Activated CD8-positive, alpha-beta memory T cell treated with anti-CD3 and anti-CD28 coated beads for 36 hours (primary cell): Measurements from ENCODE around the gene TTYH3. TPM values are rescaled to one million over a fixed set of nuclear protein-coding genes. Genes with fewer than 3 reads are reported as not detected.

Experiments used
- CTCF ChIA-PET: fragments of 350-600 bp; sonication (Branson Sonifier 250); formaldehyde crosslinking; loops from one replicate; lab custom pipeline; 2021; ENCODE audit warnings: antibody characterized with exemption; lab: Charles Lee
- POLR2A ChIA-PET: fragments of 350-600 bp; sonication (Branson Sonifier 250); formaldehyde crosslinking; loops from one replicate; lab custom pipeline; 2021; ENCODE audit warnings: antibody characterized with exemption; lab: Charles Lee
- total RNA-seq, 2 experiments: library from RNA; stranded (reverse); gene quantifications; one replicate each; pipeline ENCODE4 v1.2.3, GENCODE V29; 2021

The TTYH3 gene
- total RNA-seq, 2 experiments from 2014 or later: 22.9 to 24.3 TPM

DNA sequence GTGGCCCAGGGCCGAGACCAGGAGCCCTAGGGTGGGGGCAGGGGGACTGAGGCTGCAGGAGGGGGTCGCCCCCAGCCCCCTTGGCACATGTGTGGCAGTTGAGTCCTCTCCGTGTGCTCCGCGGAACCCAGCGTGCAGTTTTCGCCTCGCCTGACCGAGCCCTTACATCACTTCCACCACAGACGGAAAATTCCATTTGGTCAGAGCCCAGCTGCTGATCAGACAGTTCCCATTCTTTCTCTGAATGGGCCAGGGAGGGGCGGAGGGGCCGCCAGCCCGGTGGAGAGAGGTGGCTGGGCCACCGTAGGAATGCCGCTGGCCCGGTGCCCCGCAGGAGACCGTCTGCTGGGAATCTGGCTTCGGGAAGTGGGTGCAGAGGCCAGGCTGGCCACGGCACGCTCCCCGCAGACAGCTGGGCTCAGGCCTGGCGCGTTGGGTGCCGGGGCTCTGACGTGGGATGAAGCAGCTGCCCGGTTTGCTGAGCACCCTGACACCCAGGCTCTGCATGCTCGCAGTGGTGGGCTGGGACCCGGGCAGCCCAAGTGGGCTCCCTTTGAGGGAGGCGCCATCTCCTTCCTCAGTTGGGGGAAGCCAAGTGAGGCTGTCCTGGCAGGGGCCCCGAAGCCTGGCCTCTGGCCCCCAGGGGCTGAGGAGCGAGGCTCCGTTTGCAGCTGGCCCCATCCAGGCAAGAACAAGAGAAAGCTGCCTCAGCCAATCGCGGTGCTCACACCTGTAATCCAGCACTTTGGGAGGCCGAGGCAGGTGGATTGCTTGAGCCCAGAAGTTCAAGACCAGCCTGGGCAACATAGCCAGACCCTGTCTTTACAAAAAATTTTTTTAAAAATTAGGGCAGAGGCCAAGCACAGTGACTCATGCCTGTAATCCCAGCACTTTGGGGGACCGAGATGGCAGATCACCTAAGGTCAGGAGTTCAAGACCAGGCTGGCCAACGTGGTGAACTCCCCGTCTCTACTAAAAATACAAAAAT is 9.9 kb downstream of the TTYH3 start:
- ChIA-PET CTCF (interaction anchor here (0.6 to 0.7 kb wide), 2 partner anchors 333 to 1478 kb away, joined by 3 read pairs; no protein-coding TSS in a partner anchor), POLR2A (no interaction called here)

DNA sequence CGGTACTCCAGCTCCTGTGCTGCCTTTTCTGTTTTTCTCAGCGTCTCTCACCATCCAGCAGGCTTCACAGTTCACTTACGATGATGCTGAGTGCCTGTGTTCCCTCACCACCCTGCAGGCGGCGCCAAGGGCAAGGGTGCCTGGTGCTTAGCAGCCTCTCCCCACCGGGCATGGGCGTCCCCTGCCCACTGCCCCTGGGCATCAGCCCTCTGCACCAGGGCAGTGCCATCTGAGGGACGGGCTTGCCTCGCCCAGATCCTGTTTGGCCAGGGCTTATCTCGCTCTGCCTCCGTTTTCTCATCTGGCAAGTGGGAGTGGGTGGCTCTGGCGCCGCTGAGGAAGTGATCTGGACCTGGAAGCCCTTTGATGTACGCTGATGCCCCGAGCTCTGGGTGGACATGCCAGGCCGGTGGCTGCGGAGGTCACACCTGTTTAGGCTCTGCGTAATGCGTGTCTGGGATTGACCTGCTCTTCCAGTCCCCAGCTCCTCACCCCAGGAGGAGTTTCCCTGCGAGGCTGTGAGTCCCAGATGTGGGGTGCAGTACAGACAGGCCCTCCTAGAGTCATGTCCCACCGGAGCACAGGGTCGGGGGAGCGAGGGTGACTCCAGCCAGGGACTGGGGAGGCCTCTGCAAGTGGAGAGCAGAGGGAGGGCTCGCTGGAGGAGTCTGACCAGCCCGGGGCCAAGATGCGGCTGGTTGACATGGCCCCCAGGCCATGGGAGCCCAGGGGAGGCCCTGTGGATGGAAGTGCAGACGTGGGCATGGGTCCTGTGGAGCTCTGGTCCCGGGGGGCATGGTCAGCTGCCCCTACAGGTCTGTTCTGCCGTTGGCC is 11.8 kb downstream of the TTYH3 start:
- ChIA-PET CTCF (interaction anchor here (0.6 to 1.6 kb wide), 4 partner anchors 9 to 192 kb away, joined by 3 to 5 read pairs (median 4); no protein-coding TSS in a partner anchor), POLR2A (no interaction called here)

DNA sequence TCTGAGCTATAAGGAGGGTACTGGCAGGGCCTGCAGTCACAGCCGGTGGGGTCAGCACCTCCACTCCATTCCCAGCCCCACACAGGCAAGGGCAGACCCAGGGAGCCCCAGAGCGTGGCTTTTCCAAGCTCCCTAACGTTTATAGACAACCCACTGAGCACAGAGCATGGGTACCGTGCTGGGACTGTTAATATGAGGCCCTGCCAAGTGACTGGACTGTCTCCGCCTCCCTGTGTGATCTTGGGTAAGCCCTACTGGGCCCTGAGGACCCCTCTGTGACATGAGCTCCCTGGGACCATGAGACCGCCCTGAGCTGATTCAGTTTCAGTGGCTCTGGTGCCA is 12.4 kb downstream of the TTYH3 start:
- ChIA-PET CTCF (interaction anchor here (0.6 to 2.1 kb wide), 4 partner anchors 9 to 185 kb away, joined by 3 to 8 read pairs (median 4); no protein-coding TSS in a partner anchor), POLR2A (no interaction called here)

DNA sequence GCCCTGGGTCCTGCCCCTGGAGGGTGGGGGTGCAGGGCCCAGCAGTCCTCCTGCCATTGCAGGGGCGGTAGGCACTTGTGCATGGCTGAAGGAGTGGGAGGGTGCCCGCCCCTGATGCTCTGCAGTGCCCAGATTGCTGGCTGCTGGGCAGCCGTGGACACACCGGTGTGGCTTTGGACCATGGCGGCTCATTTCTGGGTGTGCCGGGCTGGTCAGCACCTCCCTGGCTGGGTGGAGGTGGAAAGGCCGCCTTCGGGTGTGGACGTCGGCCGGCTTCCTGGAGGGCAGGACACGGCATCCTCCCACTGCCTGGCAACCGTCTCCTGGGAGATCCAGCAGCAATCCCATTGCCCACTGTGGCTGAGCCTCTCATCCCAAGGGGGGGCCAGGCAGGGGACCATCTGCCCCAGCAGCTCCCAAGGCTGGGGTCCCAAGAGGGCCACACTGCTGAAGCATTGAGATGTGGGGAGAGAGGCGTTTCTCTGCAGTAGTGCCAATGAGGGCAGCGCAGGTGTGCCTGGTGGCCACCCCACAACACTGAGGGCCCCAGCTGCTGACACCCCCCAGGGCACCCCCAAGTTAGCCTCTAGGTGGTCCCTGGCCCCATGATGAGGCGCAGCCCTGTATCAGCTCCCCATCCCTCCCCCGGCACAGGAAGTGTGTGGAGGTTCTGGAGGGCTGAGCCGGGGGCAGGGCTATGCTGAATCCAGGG is 12.9 kb downstream of the TTYH3 start:
- CTCF ChIA-PET: interaction anchor here (0.7 to 2.1 kb wide), 8 partner anchors 10 to 176 kb away, joined by 3 to 10 read pairs (median 3); no protein-coding TSS in a partner anchor
- POLR2A ChIA-PET: interaction anchor here (0.5 to 1.3 kb wide), 3 partner anchors 13 to 48 kb away, joined by 3 to 4 read pairs (median 3); partner anchors contain the start of gene TTYH3

DNA sequence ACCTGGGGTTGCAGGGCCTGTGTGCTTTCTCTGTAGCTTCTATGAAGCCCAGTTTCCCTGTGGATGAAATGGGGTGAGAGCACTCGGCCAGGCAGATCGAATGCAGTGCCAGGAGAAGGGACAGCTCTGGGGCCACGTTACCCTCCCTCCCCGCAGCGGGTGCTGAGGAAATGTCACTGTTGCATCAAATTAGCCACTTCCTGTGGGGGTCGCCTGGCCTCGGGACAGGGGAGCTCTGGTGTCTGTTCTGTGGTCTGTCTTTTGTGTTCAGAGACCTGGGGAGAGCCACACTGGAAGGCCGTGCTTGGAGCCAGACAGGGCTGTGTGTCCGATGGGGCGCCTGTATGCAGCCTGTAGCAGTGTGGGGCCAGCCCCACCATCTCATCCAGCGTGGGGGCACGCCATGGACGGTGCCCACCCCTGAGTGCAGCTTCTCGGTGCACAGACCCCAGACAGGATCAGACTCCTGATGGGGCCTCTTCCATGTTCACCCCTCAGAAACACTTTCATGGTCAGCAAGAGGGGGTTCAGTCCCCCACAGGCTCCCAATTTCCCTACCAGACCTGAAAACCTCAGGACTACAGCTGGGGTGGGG is 13.6 kb downstream of the TTYH3 start:
- ChIA-PET CTCF (interaction anchor here (0.7 to 2.1 kb wide), 7 partner anchors 11 to 177 kb away, joined by 3 to 10 read pairs (median 3); no protein-coding TSS in a partner anchor), POLR2A (interaction anchor here (0.5 to 1.3 kb wide), 3 partner anchors 13 to 49 kb away, joined by 3 to 4 read pairs (median 3); partner anchors contain the start of gene TTYH3)

DNA sequence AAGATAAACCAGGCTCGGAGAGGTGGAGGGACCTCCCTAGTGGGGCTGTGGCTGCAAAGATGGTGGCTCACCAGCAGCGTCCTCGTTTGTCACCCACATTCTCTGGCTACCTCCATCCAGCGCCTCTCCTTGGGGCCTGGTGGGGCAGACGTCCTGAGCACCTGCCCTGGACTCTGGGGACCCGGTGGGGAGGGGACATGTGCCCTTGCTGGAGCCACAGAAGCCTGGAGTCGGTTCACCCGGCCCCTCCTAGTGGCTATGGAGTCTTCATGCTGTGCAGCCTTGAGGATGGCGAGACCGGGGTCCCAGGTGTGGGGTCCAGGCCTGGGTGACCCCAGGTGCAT is 14.5 kb downstream of the TTYH3 start:
- ChIA-PET POLR2A (no interaction called here), CTCF (interaction anchor here (1.6 to 2.1 kb wide), 2 partner anchors 12 to 64 kb away, joined by 8 to 10 read pairs; no protein-coding TSS in a partner anchor)

DNA sequence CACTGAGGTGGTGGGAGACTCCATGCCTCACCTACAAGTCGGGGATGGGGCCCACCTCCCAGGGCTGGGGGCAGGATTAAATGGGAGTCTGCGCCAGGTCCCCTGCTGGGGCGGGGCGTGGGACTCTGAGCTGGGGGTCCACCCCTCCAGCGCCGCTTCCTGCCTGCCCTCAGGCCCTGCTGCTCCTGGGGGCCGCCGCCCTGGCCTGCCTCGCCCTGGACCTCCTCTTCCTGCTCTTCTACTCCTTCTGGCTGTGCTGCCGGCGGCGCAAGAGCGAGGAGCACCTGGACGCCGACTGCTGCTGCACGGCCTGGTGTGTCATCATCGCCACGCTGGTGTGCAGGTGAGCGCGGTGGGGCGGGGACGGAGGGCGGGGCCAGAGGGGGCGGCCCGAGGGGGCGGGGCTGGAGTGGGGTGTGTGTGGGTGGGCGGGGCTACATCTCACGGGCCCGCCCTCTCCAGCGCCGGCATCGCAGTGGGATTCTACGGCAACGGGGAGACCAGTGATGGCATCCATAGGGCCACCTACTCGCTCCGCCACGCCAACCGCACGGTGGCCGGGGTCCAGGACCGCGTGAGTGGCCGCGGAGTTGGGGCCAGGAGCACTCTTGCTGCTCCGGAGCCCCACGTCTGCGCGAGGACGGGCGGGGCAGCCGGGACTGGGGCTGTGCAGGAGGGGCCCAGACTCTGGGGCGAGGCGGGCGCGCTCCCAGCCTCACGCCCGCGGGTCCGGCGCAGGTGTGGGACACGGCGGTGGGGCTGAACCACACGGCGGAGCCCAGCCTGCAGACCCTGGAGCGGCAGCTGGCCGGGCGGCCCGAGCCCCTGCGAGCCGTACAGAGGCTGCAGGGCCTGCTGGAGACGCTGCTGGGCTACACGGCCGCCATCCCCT is 15.1 kb downstream of the TTYH3 start:
- CTCF ChIA-PET: no interaction called here
- POLR2A ChIA-PET: no interaction called here

DNA sequence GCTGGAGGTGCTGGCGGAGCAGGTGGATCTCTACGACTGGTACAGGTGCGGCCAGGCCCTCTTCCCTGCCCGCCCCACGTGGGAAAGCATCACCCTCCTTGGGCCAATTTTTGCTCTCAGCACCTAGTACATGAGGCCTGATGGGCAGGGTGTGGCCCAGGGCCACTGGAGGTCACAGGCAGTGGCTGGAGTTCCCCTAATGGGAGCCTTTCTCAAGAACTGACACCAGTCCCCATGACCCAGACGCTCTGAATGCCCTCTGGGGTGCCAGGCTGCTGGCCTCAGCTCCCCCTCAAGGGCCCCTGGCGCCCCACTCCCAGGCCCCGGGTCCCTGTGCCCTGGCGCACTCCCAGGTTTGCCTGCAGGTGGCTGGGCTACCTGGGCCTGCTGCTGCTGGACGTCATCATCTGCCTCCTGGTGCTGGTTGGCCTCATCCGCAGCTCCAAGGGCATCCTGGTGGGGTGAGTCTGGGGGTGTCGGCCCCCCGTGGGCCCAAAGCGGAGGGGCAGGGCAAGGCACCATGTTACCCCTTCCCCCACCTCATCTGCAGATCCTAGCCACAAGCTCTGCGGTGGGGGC is 15.9 kb downstream of the TTYH3 start:
- ChIA-PET CTCF (interaction anchor here (0.8 kb wide), 1 partner anchor 23 kb away, joined by 3 read pairs; no protein-coding TSS in a partner anchor), POLR2A (no interaction called here)

DNA sequence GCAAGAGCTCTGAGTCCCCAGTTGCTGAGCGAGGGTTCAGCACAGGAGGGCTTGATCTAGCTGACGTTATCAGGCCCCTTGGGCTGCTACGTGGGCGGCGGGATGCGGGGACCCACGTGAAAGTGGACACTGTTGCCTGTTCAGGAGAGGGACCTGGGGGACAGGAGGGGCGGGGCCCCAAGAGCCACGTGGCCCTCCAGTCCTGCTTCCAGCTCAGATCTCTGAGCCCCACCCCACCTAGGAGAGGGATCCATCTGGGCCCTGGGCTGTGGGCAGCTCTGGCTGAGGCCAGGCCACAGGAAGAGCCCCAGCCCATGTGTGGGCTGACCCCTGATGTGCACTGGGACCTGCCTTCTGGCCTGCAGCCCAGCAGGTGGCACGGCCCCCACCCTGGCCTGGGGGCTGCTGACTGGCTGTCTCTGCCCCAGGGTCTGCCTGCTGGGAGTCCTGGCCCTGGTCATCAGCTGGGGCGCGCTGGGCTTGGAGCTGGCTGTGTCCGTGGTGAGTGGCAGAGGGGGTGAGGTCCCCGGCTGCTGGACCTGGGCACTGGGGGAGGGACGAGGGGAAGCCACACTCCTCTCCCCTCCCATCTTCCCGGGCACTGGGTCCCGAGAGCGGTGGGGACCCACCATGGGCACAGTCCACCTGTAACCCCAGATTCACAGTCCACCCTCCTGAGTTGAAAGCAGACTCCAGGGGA is 17.5 kb downstream of the TTYH3 start:
- POLR2A ChIA-PET: no interaction called here
- CTCF ChIA-PET: no interaction called here

DNA sequence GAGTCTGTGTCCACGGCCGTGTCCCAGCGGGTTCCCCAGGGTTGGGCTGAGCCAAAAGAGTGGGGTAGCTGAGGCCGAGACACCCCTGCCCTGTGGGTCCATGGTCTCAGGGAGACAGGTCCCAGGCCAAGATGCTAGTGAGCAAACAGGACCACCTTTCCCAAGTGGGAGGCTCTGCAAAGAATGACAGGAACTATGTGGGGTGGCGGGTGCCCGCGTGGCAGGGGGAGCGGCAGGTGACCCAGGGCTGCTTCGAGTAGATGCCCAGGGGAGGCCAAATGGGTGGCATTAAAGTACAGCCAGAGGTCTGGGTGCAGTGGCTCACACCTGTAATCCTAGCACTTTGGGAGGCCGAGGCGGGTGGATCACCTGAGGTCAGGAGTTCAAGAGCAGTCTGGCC is 18.2 kb downstream of the TTYH3 start:
- POLR2A ChIA-PET: no interaction called here

DNA sequence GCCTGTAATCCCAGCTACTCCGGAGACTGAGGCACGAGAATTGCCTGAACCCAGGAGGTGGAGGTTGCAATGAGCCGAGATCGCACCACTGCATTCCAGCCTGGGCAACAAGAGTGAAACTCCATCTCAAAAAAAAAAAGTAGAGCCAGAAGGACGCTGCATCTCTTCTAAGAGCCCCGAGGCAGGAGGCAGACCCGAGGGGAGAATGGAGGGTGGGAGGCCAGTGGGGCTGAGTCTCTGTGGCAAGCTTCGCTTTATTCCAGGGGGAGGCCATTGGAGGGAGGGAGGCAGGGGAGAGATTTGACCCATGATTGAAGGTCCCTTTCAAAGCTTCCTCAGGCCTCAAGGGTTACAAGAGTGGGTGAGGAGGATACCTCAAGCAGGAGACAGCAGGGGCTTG is 18.7 kb downstream of the TTYH3 start:
- POLR2A ChIA-PET: no interaction called here
- CTCF ChIA-PET: interaction anchor here (1.0 kb wide), 1 partner anchor 11 kb away, joined by 3 read pairs; no protein-coding TSS in a partner anchor

More for the DNA sequence above, 18.2 kb downstream of the TTYH3 start:
- CTCF ChIA-PET: no interaction called here

DNA sequence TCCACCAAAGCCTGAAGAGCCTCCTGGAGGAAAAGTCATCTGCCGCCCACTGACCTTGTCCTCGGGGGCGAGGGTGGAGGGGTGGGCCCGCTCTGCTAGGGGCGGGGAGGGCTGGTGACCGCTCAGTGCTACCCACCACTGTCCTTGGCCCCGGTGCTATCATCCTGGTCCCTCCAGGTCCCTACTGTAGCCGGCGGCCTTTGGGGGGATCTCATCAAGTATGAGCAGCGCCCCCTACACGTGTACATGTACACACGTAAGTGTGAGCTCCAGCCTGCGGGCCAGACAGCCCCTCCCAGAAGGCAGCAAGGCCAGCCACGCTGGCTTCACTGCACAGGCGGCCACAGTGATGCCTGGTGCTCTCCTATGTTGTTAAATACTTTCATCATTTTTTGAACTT is 19.6 kb downstream of the TTYH3 start:
- ChIA-PET POLR2A (no interaction called here), CTCF (interaction anchor here (1.0 kb wide), 1 partner anchor 10 kb away, joined by 3 read pairs; no protein-coding TSS in a partner anchor)

DNA sequence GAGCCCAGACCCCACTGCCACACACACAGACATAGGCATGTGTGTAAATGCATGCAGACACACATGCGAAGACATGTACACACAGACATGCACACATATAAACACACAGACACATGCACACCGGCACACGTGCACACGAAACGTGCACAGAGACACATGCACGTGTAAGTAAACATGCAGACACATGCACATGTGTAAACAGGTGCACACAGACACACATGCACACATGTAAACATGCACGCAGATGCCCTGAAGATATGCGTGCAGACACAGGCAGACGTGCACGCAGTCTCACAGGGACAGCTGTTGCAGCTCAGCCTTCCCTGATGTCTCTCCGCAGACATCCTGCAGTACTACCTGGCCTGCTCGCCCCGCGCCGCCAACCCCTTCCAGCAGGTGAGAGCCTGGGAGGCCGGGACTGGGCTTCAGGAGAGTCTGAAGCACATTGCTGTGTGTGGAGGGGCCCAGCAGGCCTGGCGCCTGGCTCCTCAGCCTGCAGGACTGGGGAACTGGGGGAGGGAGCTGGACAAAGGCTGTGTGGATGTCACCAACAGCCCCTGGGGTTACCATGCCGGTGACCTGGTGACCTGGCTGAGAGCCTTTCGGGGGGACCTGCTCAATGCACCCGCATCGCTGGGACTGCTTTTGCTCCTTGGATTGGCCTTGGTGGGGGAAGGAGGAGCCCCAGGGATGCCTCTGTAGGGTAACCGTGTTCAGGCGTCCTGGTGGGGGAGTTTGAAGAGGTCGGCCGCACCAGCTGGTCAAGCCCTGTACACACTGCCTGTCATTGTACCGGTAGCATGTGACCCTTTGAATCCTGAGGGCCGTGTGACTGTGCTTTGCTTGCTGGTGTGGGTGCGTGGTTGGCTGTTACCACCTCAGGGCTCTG is 20.3 kb downstream of the TTYH3 start:
- ChIA-PET CTCF (no interaction called here), POLR2A (no interaction called here)

DNA sequence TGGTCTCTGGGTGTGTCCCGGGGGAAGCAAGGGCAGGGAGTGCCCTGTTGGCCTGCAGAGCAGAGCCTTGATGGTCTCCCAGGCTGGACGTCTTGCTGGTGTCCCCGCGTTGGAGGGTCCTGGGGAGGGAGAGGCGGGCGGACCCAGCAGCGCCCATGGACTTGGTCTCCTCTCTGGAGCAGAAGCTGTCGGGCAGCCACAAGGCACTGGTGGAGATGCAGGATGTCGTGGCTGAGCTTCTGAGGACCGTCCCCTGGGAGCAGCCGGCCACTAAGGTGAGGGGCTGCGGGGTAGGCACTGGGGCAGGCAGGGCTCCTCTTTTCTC is 20.9 kb downstream of the TTYH3 start:
- CTCF ChIA-PET: no interaction called here
- POLR2A ChIA-PET: no interaction called here

DNA sequence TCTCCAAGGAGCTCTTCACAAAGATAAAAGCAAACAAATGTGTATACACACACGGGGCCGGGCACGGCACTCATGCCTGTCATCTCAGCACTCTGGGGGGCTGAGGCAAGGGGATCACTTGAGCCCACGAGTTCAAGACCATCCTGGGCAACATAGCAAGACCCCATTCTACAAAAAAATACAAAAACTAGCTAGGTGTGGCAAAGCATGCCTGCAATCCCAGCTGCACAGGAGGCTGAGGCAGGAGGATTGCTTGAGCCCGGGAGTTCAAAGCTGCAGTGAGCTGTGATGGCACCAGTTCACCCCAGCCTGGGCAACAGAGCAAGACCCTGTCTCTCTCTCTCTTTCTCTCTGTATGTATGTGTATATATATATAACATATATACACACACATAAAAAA is 22.3 kb downstream of the TTYH3 start:
- ChIA-PET POLR2A (no interaction called here), CTCF (interaction anchor here (1.1 kb wide), 1 partner anchor 17 kb away, joined by 4 read pairs; no protein-coding TSS in a partner anchor)
